ENCODE measurements around the gene PRKCH. TPM values are rescaled to one million over a fixed set of nuclear protein-coding genes. Genes with fewer than 3 reads are reported as not detected.

Gene PRKCH
- total RNA-seq, 1 donor from 2014 or later, result 14.5 TPM

GRCh38 chr14:61430066-61430757, 108.8 kb downstream of the PRKCH start:
- ATAC-seq (ENCODE audit: poor library complexity) (no peak), DNase-seq (no peak)
- intact Hi-C loops (cut with DNase I), result loop anchor here (10.0 kb wide), 1 partner anchor 45 kb away; no protein-coding TSS in a partner anchor

GRCh38 chr14:61433169-61433568, 111.8 kb downstream of the PRKCH start:
- no peak for ATAC-seq (ENCODE audit: poor library complexity)
- intact Hi-C loops (cut with DNase I), result loop anchor here (10.0 kb wide), 1 partner anchor 48 kb away; no protein-coding TSS in a partner anchor
- DNase-seq, result no peak

GRCh38 chr14:61433828-61434227, 112.4 kb downstream of the PRKCH start:
- ATAC-seq (ENCODE audit: poor library complexity), result no peak
- intact Hi-C loops (cut with DNase I), result loop anchor here (10.0 kb wide), 1 partner anchor 49 kb away; no protein-coding TSS in a partner anchor
- DNase-seq, result no peak

- no peak for ATAC-seq (ENCODE audit: poor library complexity)
- no peak for DNase-seq
- intact Hi-C loops (cut with DNase I), result loop anchor here (10.0 kb wide), 1 partner anchor 50 kb away; no protein-coding TSS in a partner anchor
Measured at GRCh38 chr14:61434311-61434710, 112.9 kb downstream of the PRKCH start.

GRCh38 chr14:61435563-61436337, 114.4 kb downstream of the PRKCH start:
- ATAC-seq (ENCODE audit: poor library complexity) (no peak), DNase-seq (no peak)
- intact Hi-C loops (cut with DNase I), result loop anchor here (10.0 kb wide), 1 partner anchor 51 kb away; no protein-coding TSS in a partner anchor

GRCh38 chr14:61437381-61437780, 116.0 kb downstream of the PRKCH start:
- DNase-seq, result no peak
- intact Hi-C loops (cut with DNase I), result loop anchor here (10.0 kb wide), 1 partner anchor 53 kb away; no protein-coding TSS in a partner anchor
- no peak for ATAC-seq (ENCODE audit: poor library complexity)

GRCh38 chr14:61438036-61438435, 116.7 kb downstream of the PRKCH start:
- no peak for ATAC-seq (ENCODE audit: poor library complexity)
- intact Hi-C loops (cut with DNase I), result loop anchor here (10.0 kb wide), 1 partner anchor 53 kb away; no protein-coding TSS in a partner anchor
- DNase-seq, result no peak

GRCh38 chr14:61438497-61438859, 117.1 kb downstream of the PRKCH start:
- DNase-seq, result no peak
- peak; percentile 15 for ATAC-seq (ENCODE audit: poor library complexity)
- intact Hi-C loops (cut with DNase I), result loop anchor here (10.0 kb wide), 1 partner anchor 54 kb away; no protein-coding TSS in a partner anchor

GRCh38 chr14:61438860-61439765, 117.7 kb downstream of the PRKCH start:
- intact Hi-C loops (cut with DNase I), result loop anchor here (10.0 kb wide), 1 partner anchor 54 kb away; no protein-coding TSS in a partner anchor
- peak; percentile 59 for DNase-seq
- ATAC-seq (ENCODE audit: poor library complexity), result peak; percentile 84

- ATAC-seq (ENCODE audit: poor library complexity), result no peak
- intact Hi-C loops (cut with DNase I), result loop anchor here (10.0 kb wide), 2 partner anchors 55 to 685 kb away; no protein-coding TSS in a partner anchor
- DNase-seq, result no peak
Measured at GRCh38 chr14:61439779-61440418, 118.5 kb downstream of the PRKCH start.

GRCh38 chr14:61443481-61443880, 122.1 kb downstream of the PRKCH start:
- no peak for ATAC-seq (ENCODE audit: poor library complexity)
- intact Hi-C loops (cut with DNase I), result loop anchor here (10.0 kb wide), 1 partner anchor 681 kb away; no protein-coding TSS in a partner anchor
- DNase-seq, result no peak

GRCh38 chr14:61444215-61444768, 122.9 kb downstream of the PRKCH start:
- DNase-seq (no peak), ATAC-seq (ENCODE audit: poor library complexity) (no peak)
- intact Hi-C loops (cut with DNase I), result loop anchor here (10.0 kb wide), 1 partner anchor 681 kb away; no protein-coding TSS in a partner anchor

GRCh38 chr14:61451491-61451890, 130.1 kb downstream of the PRKCH start:
- no peak for ATAC-seq (ENCODE audit: poor library complexity)
- DNase-seq, result no peak
- intact Hi-C loops (cut with DNase I), result no loop called here

- intact Hi-C loops (cut with DNase I), result no loop called here
- DNase-seq, result no peak
- no peak for ATAC-seq (ENCODE audit: poor library complexity)
Measured at GRCh38 chr14:61451891-61452400, 130.6 kb downstream of the PRKCH start.

- DNase-seq (no peak), ATAC-seq (ENCODE audit: poor library complexity) (no peak)
- intact Hi-C loops (cut with DNase I), result no loop called here
Measured at GRCh38 chr14:61452452-61452851, 131.1 kb downstream of the PRKCH start.

GRCh38 chr14:61453103-61453767, 131.9 kb downstream of the PRKCH start:
- intact Hi-C loops (cut with DNase I), result no loop called here
- DNase-seq (no peak), ATAC-seq (ENCODE audit: poor library complexity) (no peak)

GRCh38 chr14:61454545-61454944, 133.2 kb downstream of the PRKCH start:
- DNase-seq (peak; percentile 65), ATAC-seq (ENCODE audit: poor library complexity) (peak; percentile 90)
- intact Hi-C loops (cut with DNase I), result no loop called here
